Fibroblast of lung (primary cell): Measurements from ENCODE around the gene C2.
"Not testable (repeated sequence)": the region's sequence is repeated elsewhere in the genome, so short reads cannot be mapped to it uniquely, and the experiment has no call there.

Experiments used
- CTCF ChIP-seq, 2 donors: IDR thresholded peaks in 1 of 2; conservative IDR thresholded peaks in 1 of 2; 1 replicate in 1 of 2; 2 replicates in 1 of 2; pipeline ENCODE4 v1.5.1; 2011 to 2012; ENCODE audit warnings: low read length in 2 of 2, control low read depth in 1 of 2, inconsistent platforms in 1 of 2, low read depth in 1 of 2, mild to moderate bottlenecking in 1 of 2
- EZH2 ChIP-seq: IDR thresholded peaks from 2 replicates; pipeline ENCODE4 v1.5.1; 2012; ENCODE audit warnings: low read length, control low read depth, mild to moderate bottlenecking; ENCODE audit errors: missing control alignments

DNA sequence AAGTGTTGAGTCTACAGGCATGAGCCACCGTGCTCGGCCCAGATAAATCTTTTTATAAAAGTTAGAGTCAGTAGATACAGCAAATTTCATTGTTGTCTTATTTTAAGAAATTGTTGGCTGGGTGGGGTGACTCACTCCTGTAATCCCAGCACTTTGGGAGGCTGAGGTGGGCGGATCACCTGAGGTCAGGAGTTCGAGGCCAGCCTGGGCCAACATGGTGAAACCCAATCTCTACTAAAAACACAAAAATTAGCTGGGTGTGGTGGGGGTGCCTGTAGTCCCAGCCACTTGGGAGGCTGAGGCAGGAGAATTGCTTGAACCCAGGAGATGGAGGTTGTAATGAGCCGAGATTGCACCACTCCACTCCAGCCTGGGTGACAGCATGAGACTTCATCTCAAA, 19.3 kb upstream of the C2 start:
- TF ChIP-seq CTCF (conservative IDR thresholded peaks at IDR 0.05 in 1 of 2, IDR thresholded peaks at IDR 0.05 in 1 of 2; ENCODE audit: low read depth in 1 of 2, low read length in 2 of 2); EZH2: not testable (repeated sequence)
